HEK293 (cell line): ENCODE results near the gene BTBD18.

Source experiments
- CTCF ChIA-PET: fragments of 350-600 bp; formaldehyde crosslinking; extraction: SDS; loops from one replicate; lab custom pipeline; 2021; ENCODE audit warnings: antibody characterized with exemption; lab: Yijun Ruan, JAX
- POLR2A ChIA-PET: fragments of 300-600 bp; formaldehyde crosslinking; extraction: SDS; loops from one replicate; lab custom pipeline; 2020; ENCODE audit warnings: antibody characterized with exemption, inconsistent platforms; lab: Yijun Ruan, JAX
- H3K27ac ChIP-seq: fragments of 200-500 bp; sonication (Bioruptor generic); 2 replicates; pipeline ENCODE4 v1.5.1; 2014; ENCODE audit warnings: low read depth, low read length, control low read depth, inconsistent platforms; ENCODE audit errors: extremely low read depth
- H3K36me3 ChIP-seq, 2 experiments: fragments of 200-500 bp in 1 of 2; sonication (Bioruptor generic) in 1 of 2; 1 replicate in 1 of 2; 2 replicates in 1 of 2; pipeline ENCODE4 v1.5.1; 2014 to 2017; ENCODE audit warnings: inconsistent platforms in 2 of 2, low read length in 2 of 2; ENCODE audit not compliant: control insufficient read depth in 2 of 2, insufficient read depth in 1 of 2
- H3K4me1 ChIP-seq: fragments of 200-500 bp; sonication (Bioruptor generic); 2 replicates; pipeline ENCODE4 v1.5.1; 2014; ENCODE audit warnings: mild to moderate bottlenecking, low read length, inconsistent platforms; ENCODE audit not compliant: control insufficient read depth, insufficient read depth
- H3K4me3 ChIP-seq: 2 replicates; pipeline ENCODE4 v1.5.1; 2011; ENCODE audit warnings: low read depth, mild to moderate bottlenecking, control low read depth, low read length, moderate library complexity
- H3K9me3 ChIP-seq: fragments of 200-500 bp; sonication (Bioruptor generic); 2 replicates; pipeline ENCODE4 v1.5.1; 2014; ENCODE audit warnings: low read depth, low read length, inconsistent platforms; ENCODE audit not compliant: control insufficient read depth, insufficient read depth
- BCL6B ChIP-seq: fragments of 450-650 bp; formaldehyde crosslinking; IDR thresholded peaks from 2 replicates; pipeline ENCODE4 v1.5.1; 2017; ENCODE audit warnings: missing biosample characterization, missing genetic modification characterization
- HOXA7 ChIP-seq: sonication (generic); formaldehyde crosslinking; IDR thresholded peaks from 2 replicates; pipeline ENCODE4 v1.8.1; 2022; ENCODE audit warnings: missing genetic modification reagents, borderline replicate concordance
- KLF9 ChIP-seq: fragments of 450-650 bp; formaldehyde crosslinking; IDR thresholded peaks from 2 replicates; pipeline ENCODE4 v1.5.1; 2016; ENCODE audit warnings: missing biosample characterization, missing genetic modification characterization, low read depth
- YY2 ChIP-seq: fragments of 450-650 bp; formaldehyde crosslinking; IDR thresholded peaks from 2 replicates; pipeline ENCODE4 v1.5.1; 2016; ENCODE audit warnings: missing biosample characterization, missing genetic modification characterization
- ZBTB8A ChIP-seq: fragments of 450-650 bp; formaldehyde crosslinking; IDR thresholded peaks from 2 replicates; pipeline ENCODE4 v1.5.1; 2016; ENCODE audit warnings: missing biosample characterization, missing genetic modification characterization
- ZNF132 ChIP-seq: fragments of 450-650 bp; formaldehyde crosslinking; IDR thresholded peaks from 2 replicates; pipeline ENCODE4 v1.5.1; 2017; ENCODE audit warnings: missing biosample characterization, missing genetic modification characterization, borderline replicate concordance
- ZNF169 ChIP-seq: fragments of 450-650 bp; formaldehyde crosslinking; IDR thresholded peaks from 2 replicates; pipeline ENCODE4 v1.5.1; 2016; ENCODE audit warnings: missing biosample characterization, missing genetic modification characterization
- ZNF48 ChIP-seq: fragments of 450-650 bp; formaldehyde crosslinking; IDR thresholded peaks from 2 replicates; pipeline ENCODE4 v1.5.1; 2016; ENCODE audit warnings: missing biosample characterization, missing genetic modification characterization
- ZNF530 ChIP-seq: fragments of 450-650 bp; formaldehyde crosslinking; IDR thresholded peaks from 2 replicates; pipeline ENCODE4 v1.5.1; 2016; ENCODE audit warnings: low read depth, missing biosample characterization, missing genetic modification characterization
- ZNF544 ChIP-seq: fragments of 450-650 bp; formaldehyde crosslinking; IDR thresholded peaks from 2 replicates; pipeline ENCODE4 v1.5.0; 2017; ENCODE audit warnings: missing biosample characterization, missing genetic modification characterization
- ZNF670 ChIP-seq: fragments of 450-650 bp; formaldehyde crosslinking; IDR thresholded peaks from 2 replicates; pipeline ENCODE4 v1.5.1; 2016; ENCODE audit warnings: missing biosample characterization, missing genetic modification characterization, low read depth
- ZNF704 ChIP-seq: fragments of 450-650 bp; formaldehyde crosslinking; IDR thresholded peaks from 2 replicates; pipeline ENCODE4 v1.5.1; 2016; ENCODE audit warnings: missing biosample characterization, missing genetic modification characterization

The BTBD18 gene

DNA sequence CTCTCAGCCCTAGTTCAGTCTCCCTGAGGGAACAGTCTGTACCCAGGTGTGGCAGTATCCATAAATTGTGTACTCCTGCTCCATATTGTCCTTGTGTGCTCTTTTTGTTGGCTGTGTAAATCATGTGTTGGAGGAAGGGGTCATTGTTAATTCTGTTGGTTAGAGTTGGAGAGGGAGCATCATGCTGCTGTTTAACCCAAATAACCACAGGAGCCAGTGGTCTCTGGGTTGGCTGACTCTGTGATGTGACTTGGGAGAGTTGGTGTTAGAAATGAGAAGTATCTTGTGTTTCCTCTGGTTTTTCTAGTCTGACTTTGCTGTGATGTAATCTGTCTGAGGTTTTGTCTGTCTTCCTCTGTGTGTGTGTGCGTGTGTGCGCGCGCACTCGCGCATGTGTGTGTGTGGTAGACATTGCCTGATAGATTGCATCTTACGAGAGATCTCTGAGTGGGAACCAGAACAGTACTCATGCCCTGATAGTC is 40.5 kb upstream of the BTBD18 start:
- POLR2A ChIA-PET = interaction anchor here (1.1 to 1.2 kb wide), 2 partner anchors 31 to 51 kb away, joined by 3 to 4 read pairs; partner anchors contain the start of genes CTNND1 and SELENOH
- H3K36me3 ChIP-seq = peaks cover 0 to 46% of the 10 kb centered on the region in 2 experiments; a peak in 2 of 3 replicates

GRCh38 chr11:57791321-57792059 is 39.9 kb upstream of the BTBD18 start:
- ChIA-PET CTCF (interaction anchor here (0.6 kb wide), 2 partner anchors 9 to 330 kb away, joined by 3 to 4 read pairs; no protein-coding TSS in a partner anchor), POLR2A (interaction anchor here (1.1 to 1.2 kb wide), 2 partner anchors 30 to 50 kb away, joined by 3 to 4 read pairs; partner anchors contain the start of genes CTNND1 and SELENOH)
- Histone ChIP-seq H3K27ac (no peak overlapping the region), H3K9me3 (no peaks in the 10 kb centered on the region), H3K4me3 (no peak overlapping the region)
- TF ChIP-seq ZNF48 (tag by site-specific recombination) (no peak), ZNF530 (tag by site-specific recombination) (no peak), ZNF704 (tag by site-specific recombination) (no peak), ZNF670 (tag by site-specific recombination) (no peak)
- TF ChIP-seq, all 188 proteins: peak for 0
- peaks cover 0 to 41% of the 10 kb centered on the region in 2 experiments; a peak in 2 of 3 replicates for H3K36me3 ChIP-seq
- H3K4me1 ChIP-seq = no peaks in the 10 kb centered on the region

More for the DNA sequence above, 40.5 kb upstream of the BTBD18 start:
- Histone ChIP-seq H3K4me1 (no peaks in the 10 kb centered on the region), H3K27ac (no peak overlapping the region), H3K9me3 (no peaks in the 10 kb centered on the region), H3K4me3 (no peak overlapping the region)
- no peak for TF ChIP-seq BCL6B (tag by site-specific recombination)
- TF ChIP-seq YY2 (tag by site-specific recombination) = no peak
- TF ChIP-seq HOXA7 (CRISPR knock-in tag) = no peak
- no peak for TF ChIP-seq ZNF544
- TF ChIP-seq ZBTB8A (tag by site-specific recombination) = no peak
- TF ChIP-seq ZNF169 (tag by site-specific recombination) = no peak
- CTCF ChIA-PET = interaction anchor here (0.7 kb wide), 1 partner anchor 197 kb away, joined by 3 read pairs; no protein-coding TSS in a partner anchor

DNA sequence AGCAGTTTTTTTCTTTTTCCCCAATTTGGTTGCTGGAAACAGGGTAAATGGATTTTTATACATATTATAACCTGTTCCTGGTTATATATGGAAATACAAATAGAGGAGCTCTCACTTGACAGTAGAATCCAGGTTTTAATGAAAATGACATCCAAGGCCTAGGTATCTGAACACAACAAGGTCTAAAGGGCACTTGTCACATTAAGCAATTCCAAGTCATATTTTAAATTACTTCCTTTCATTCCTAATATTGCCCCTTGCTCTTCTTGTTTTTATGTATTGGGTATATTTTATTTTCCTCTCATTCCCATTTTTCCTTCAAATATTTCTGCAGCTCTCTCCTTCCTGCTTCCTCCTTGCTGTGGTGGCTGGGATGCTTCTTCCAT is 37.1 kb upstream of the BTBD18 start:
- no peak overlapping the region for H3K27ac ChIP-seq
- ChIA-PET POLR2A (interaction anchor here (1.0 to 1.6 kb wide), 2 partner anchors 10 to 47 kb away, joined by 3 to 5 read pairs; partner anchors contain the start of gene SELENOH), CTCF (interaction anchor here (0.6 to 2.0 kb wide), 2 partner anchors 12 to 262 kb away, joined by 4 to 14 read pairs; no protein-coding TSS in a partner anchor)
- H3K4me1 ChIP-seq = no peaks in the 10 kb centered on the region
- H3K36me3 ChIP-seq = peaks cover 0 to 18% of the 10 kb centered on the region in 2 experiments; a peak in 1 of 3 replicates
- no peaks in the 10 kb centered on the region for H3K9me3 ChIP-seq
- TF ChIP-seq KLF9 (tag by site-specific recombination) (no peak), ZNF132 (tag by site-specific recombination) (no peak)
- H3K4me3 ChIP-seq = no peak overlapping the region
